C1 segment of cervical spinal cord (tissue), 14 donors: ENCODE data around the gene MRGPRX1.
"Not testable (repeated sequence)": the region's sequence is repeated elsewhere in the genome, so short reads cannot be mapped to it uniquely, and the experiment has no call there.

Experiments
- DNase-seq, 14 donors: peaks; one replicate each; lab custom pipeline; 2025; lab: John Stamatoyannopoulos, UW

The MRGPRX1 gene

GRCh38 chr11:18939314-18939713 is at the start of gene MRGPRX1:
MRGPRX1 (minus strand) TSS chr11:18939414; CDS start chr11:18934784, 4,630 bp downstream.
- DNase-seq: no peak

- no peak for DNase-seq
Measured at GRCh38 chr11:18987454-18988231, 48.4 kb upstream of the MRGPRX1 start.

DNA sequence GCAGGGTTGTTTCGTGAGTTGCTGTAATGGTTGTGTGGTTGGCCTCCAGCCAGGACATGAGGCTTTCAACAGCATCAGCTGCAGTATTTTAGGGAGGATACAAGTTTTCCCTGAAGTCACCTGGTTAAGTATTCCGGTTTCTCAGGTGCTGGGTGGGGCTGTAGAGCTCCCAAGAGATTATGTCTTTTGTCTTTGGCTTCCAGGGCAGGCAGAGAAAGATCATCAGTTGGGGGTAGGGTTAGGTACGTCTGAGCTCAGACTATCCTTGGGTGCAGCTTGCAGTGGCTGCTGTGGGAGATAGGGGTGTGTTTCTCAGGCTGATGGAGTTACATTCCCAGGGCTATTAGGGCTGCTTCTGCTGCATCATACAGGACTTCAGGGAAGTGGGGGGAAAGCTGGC is 47.5 kb upstream of the MRGPRX1 start:
- DNase-seq: no peak

DNA sequence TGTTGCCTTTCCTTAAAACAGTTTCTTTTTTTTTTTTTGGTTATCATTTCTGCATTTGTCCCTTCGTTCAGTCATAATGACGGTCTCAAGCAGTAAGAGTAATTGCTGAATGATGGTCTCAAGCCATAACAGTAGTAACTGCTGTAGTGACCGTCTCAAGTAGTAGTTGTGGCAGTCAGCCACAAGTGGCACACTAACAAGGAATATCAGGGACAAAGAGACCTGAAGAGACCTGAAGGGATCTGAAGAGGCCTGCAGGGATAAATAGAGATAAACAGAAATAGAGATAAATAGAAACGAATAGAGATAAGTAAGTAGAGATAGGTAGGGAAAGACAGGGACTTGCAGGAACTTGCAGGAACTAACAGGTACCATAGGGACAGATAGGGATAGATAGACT is 42.7 kb upstream of the MRGPRX1 start:
- DNase-seq: no peak

DNA sequence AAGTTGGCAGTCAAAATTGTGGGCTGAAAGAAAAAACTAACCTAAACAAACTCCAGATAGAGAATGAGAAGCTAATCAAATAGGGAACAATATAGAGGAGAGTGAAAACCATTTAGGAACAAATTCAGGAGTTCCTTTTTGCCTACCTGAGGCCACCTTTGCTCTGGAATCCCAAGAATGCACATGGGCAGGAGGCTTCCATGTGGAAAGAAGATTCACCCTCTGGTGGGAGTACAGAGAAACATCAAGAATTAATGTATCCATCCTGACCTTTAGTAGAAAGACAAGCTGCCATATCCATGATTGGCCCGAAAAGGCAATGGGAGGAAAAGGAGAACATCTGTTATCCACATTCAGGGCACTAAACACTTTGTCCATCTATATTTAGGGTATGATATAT is 35.0 kb upstream of the MRGPRX1 start:
- no peak for DNase-seq

DNA sequence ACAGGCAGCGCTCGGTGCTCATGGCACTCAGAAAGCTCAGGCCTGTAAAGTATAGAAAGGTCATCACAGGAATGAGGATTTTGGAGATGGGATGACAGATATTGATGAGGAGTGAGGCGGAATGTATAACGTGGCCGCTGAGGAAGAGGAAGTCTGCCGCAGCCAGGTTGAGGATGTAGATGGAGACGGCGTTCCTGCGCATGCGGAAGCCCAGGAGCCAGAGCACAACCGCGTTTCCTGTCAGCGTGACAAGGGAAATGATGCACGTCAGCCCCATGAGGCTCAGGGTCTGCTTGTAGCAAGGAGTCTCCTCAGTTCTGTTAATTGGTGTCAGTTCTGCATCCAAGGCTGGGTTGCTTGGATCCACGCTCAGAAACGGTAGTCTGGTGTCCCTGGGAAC is 33.1 kb upstream of the MRGPRX1 start:
- no peak for DNase-seq

GRCh38 chr11:18969720-18970119 is 30.5 kb upstream of the MRGPRX1 start:
- DNase-seq: no peak

- no peak for DNase-seq
Measured at GRCh38 chr11:18958221-18958910, 19.2 kb upstream of the MRGPRX1 start.

- no peak for DNase-seq
Measured at GRCh38 chr11:18956630-18957029, 17.4 kb upstream of the MRGPRX1 start.

GRCh38 chr11:18936002-18936673 is 3.1 kb downstream of the MRGPRX1 start:
- DNase-seq: no peak

DNA sequence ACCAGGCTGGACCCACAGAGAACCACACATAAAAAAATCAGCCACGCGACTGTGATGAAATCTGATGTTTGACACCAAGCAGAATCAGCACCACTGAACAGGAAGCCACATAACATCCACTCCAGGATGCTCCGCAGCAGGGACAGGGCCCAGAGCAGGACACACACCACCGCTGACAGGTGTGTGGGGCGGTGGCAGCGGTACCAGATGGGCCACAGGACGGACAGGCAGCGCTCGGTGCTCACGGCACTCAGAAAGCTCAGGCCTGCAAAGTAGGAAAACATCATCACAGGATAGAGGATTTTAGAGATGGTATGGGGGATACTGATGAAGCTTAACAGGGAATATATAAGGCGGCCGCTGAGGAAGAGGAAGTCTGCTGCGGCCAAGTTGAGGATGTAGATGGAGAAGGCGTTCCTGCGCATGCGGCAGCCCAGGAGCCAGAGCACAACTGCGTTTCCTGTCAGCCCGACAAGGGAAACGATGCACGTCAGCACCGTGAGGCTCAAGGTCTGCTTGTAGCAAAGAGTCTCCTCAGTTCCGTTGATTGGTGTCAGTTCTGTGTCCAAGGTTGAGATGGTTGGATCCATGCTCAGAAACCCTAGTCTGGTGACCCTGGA is 4.9 kb downstream of the MRGPRX1 start:
- DNase-seq: no peak

DNA sequence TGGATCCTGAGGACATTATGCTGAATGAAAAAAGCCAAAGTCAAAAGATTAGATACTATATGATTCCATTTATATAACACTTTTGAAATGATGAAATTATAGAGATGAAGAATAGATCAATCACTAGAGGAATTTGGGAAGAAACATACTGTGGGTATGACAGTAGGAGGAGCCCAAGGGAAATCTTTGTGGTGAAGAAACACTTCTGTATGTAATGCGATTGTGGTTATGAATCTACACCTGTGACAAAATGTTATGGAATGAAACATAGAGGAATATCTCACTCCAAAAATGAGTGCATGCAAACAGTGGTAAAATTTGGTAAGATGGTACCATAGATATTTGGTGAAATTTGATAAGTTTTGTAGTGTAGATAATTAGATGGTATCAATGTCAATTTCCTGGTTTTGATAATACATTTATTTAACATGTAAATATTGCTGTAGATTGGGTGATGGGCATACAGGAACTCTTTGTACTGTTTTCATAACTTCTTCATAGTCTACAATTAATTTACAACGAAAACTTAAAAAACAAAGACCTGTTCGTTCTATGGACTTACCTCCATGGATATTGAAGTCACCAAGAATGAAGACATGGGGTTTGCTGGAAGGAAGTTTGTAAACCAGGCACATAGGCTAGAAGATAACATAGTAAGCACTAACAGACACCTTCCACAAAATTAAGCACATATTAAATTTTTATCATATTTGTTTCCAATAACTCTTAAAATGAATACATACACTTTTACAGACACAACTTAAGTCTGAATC is 11.5 kb downstream of the MRGPRX1 start:
- DNase-seq: no peak

DNA sequence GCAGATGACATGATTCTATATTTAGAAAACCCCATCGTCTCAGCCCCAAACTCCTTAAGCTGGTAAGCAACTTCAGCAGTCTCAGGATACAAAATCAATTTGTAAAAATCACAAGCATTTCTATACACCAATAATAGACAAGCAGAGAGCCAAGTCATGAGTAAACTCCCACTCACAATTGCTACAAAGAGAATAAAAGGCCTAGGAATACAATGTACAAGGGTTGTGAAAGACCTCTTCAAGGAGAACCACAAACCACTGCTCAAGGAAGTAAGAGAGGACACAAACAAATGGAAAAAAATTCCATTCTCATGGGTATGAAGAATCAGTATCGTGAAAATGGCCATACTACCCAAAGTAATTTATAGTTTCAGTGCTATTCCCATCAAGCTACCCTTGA is 13.8 kb downstream of the MRGPRX1 start:
- DNase-seq: not testable (repeated sequence)

GRCh38 chr11:18912883-18913282 is 26.3 kb downstream of the MRGPRX1 start:
- no peak for DNase-seq

- DNase-seq: no peak
Measured at GRCh38 chr11:18907391-18907790, 31.8 kb downstream of the MRGPRX1 start.

- not testable (repeated sequence) for DNase-seq
Measured at GRCh38 chr11:18900637-18901036, 38.6 kb downstream of the MRGPRX1 start.

DNA sequence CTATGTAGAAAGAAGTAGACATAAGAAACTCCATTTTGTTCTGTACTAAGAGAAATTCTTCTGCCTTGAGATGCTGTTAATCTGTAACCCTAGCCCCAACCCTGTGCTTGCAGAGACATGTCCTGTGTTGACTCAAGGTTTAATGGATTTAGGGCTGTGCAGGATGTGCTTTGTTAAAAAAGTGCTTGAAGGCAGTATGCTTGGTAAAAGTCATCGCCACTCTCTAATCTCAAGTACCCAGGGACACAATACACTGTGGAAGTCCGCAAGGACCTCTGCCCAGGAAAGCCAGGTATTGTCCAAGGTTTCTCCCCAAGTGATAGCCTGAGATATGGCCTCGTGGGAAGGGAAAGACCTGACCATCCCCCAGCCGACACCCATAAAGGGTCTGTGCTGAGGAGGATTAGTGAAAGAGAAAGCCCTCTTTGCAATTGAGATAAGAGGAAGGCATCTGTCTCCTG is 39.0 kb downstream of the MRGPRX1 start:
- not testable (repeated sequence) for DNase-seq

DNA sequence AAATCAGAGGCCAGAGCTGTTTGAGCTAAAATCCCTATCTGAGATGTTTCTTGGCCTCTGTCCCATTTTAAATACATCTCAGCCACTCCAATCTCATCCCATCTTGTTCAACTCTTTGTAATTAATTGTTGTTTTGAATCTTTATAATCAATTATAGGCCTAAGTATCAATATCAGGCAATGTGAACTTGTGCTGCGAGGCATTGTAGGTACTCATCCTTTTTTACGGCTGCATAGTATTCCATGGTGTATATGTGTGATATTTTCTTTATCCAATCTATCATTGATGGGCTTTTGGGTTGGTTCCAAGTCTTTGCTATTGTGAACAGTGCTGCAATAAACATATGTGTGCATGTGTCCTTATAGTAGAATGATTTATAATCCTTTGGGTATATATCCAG is 47.5 kb downstream of the MRGPRX1 start:
- not testable (repeated sequence) for DNase-seq

GRCh38 chr11:18890615-18891014 is 48.6 kb downstream of the MRGPRX1 start:
- DNase-seq: no peak
